Measurements from ENCODE around the gene CADPS.

DNA sequence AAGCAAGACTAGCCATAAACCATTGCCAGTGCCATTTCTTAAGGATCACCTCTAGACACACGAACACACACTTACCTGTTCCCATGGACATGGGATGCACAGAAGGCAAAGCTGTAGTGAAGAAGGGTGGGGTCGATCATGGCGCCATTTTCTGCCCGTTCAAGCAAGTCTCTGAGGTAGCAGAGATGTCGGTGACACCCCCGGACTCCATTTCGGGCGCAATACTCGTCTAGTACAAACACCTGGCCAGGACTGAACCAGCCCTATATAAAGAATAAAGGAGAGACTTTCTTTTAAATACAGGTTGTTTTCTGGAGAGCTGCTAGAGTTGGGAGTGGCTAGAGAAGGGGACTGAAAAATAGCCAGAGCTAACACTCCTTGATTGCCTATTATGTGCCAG lies 342.4 kb downstream of the CADPS start:
- no peak for TF ChIP-seq ZSCAN29 (IDR thresholded peaks at IDR 0.05)
- TF ChIP-seq NR2F6 (CRISPR knock-in tag; IDR thresholded peaks at IDR 0.05) = no peak

All from K562 (cell line).